Muscle layer of duodenum (tissue), 2 donors: ENCODE data around the gene EPHA6.

ENCODE experiments used
- H3K27ac ChIP-seq: one replicate; pipeline ENCODE4 v1.7.0; 2013; ENCODE audit warnings: mild to moderate bottlenecking, low read length
- H3K27me3 ChIP-seq: one replicate; pipeline ENCODE4 v1.7.0; 2013; ENCODE audit warnings: low read depth, mild to moderate bottlenecking, control low read depth, low read length
- H3K36me3 ChIP-seq, 2 donors: one replicate each; pipeline ENCODE4 v1.7.0; 2013; ENCODE audit warnings: low read length in 2 of 2, control low read depth in 1 of 2, mild to moderate bottlenecking in 1 of 2; ENCODE audit not compliant: insufficient read depth in 2 of 2, control insufficient read depth in 1 of 2
- H3K4me1 ChIP-seq, 2 donors: one replicate each; pipeline ENCODE4 v1.7.0; 2013; ENCODE audit warnings: low read length in 2 of 2, mild to moderate bottlenecking in 2 of 2, control low read depth in 1 of 2, moderate library complexity in 1 of 2; ENCODE audit not compliant: insufficient read depth in 2 of 2, control insufficient read depth in 1 of 2
- H3K4me3 ChIP-seq, 2 donors: one replicate each; pipeline ENCODE4 v1.7.0; 2013; ENCODE audit warnings: low read length in 2 of 2, low read depth in 1 of 2, mild to moderate bottlenecking in 1 of 2
- H3K9me3 ChIP-seq, 2 donors: one replicate each; pipeline ENCODE4 v1.7.0; 2013; ENCODE audit warnings: low read length in 2 of 2, control low read depth in 1 of 2, mild to moderate bottlenecking in 1 of 2; ENCODE audit not compliant: control insufficient read depth in 1 of 2
- donor health status: healthy.

Gene EPHA6

GRCh38 chr3:96813820-96814650 is at the start of gene EPHA6:
TSS of gene EPHA6 (plus strand) at chr3:96814594.
- H3K36me3 ChIP-seq = no peaks in the 10 kb centered on the region
- peaks cover 5% of the 10 kb centered on the region for H3K27me3 ChIP-seq
- peaks cover 5 to 11% of the 10 kb centered on the region in 2 donors for H3K4me1 ChIP-seq
- no peak within 1 kb of the TSS for H3K27ac ChIP-seq
- peak within 1 kb of the TSS; percentile 50 to 89 for H3K4me3 ChIP-seq
- no peaks in the 10 kb centered on the region for H3K9me3 ChIP-seq

GRCh38 chr3:96776818-96777217 is 37.6 kb upstream of the EPHA6 start:
- Histone ChIP-seq H3K27me3 (no peaks in the 10 kb centered on the region), H3K9me3 (peaks cover 0 to 10% of the 10 kb centered on the region in 2 donors), H3K4me3 (no peak overlapping the region), H3K27ac (no peak overlapping the region), H3K36me3 (no peaks in the 10 kb centered on the region), H3K4me1 (no peaks in the 10 kb centered on the region)

GRCh38 chr3:96779810-96780209 is 34.6 kb upstream of the EPHA6 start:
- peaks cover 0 to 5% of the 10 kb centered on the region in 2 donors for H3K9me3 ChIP-seq
- H3K4me1 ChIP-seq = no peaks in the 10 kb centered on the region
- no peaks in the 10 kb centered on the region for H3K27me3 ChIP-seq
- no peak overlapping the region for H3K27ac ChIP-seq
- no peaks in the 10 kb centered on the region for H3K36me3 ChIP-seq
- H3K4me3 ChIP-seq = no peak overlapping the region

GRCh38 chr3:96796101-96796500 is 18.3 kb upstream of the EPHA6 start:
- no peak overlapping the region for H3K4me3 ChIP-seq
- no peak overlapping the region for H3K27ac ChIP-seq
- no peaks in the 10 kb centered on the region for H3K36me3 ChIP-seq
- no peaks in the 10 kb centered on the region for H3K9me3 ChIP-seq
- H3K27me3 ChIP-seq = no peaks in the 10 kb centered on the region
- H3K4me1 ChIP-seq = no peaks in the 10 kb centered on the region

GRCh38 chr3:96803870-96804269 is 10.5 kb upstream of the EPHA6 start:
- no peak overlapping the region for H3K27ac ChIP-seq
- H3K4me1 ChIP-seq = no peaks in the 10 kb centered on the region
- no peak overlapping the region for H3K4me3 ChIP-seq
- no peaks in the 10 kb centered on the region for H3K9me3 ChIP-seq
- no peaks in the 10 kb centered on the region for H3K36me3 ChIP-seq
- no peaks in the 10 kb centered on the region for H3K27me3 ChIP-seq

GRCh38 chr3:96806341-96806740 is 8.1 kb upstream of the EPHA6 start:
- H3K36me3 ChIP-seq = no peaks in the 10 kb centered on the region
- H3K9me3 ChIP-seq = no peaks in the 10 kb centered on the region
- no peak overlapping the region for H3K4me3 ChIP-seq
- no peak overlapping the region for H3K27ac ChIP-seq
- H3K4me1 ChIP-seq = no peaks in the 10 kb centered on the region
- peaks cover under 1% of the 10 kb centered on the region for H3K27me3 ChIP-seq

GRCh38 chr3:96813134-96813819 is 1.1 kb upstream of the EPHA6 start:
- H3K36me3 ChIP-seq = no peaks in the 10 kb centered on the region
- H3K4me1 ChIP-seq = peaks cover 5 to 11% of the 10 kb centered on the region in 2 donors
- H3K4me3 ChIP-seq = peak overlapping the region; percentile 65 to 89
- H3K9me3 ChIP-seq = no peaks in the 10 kb centered on the region
- peaks cover 5% of the 10 kb centered on the region for H3K27me3 ChIP-seq
- peak overlapping the region; percentile 35 for H3K27ac ChIP-seq

- peaks cover 5 to 11% of the 10 kb centered on the region in 2 donors for H3K4me1 ChIP-seq
- H3K4me3 ChIP-seq = peak overlapping the region; percentile 42 to 89
- H3K27ac ChIP-seq = no peak overlapping the region
- H3K27me3 ChIP-seq = peaks cover 5% of the 10 kb centered on the region
- no peaks in the 10 kb centered on the region for H3K9me3 ChIP-seq
- H3K36me3 ChIP-seq = no peaks in the 10 kb centered on the region
These were observed 515 bp downstream of the EPHA6 start for GRCh38 chr3:96814651-96815567.

GRCh38 chr3:96831175-96831574 is 16.8 kb downstream of the EPHA6 start:
- Histone ChIP-seq H3K4me3 (no peak overlapping the region), H3K9me3 (no peaks in the 10 kb centered on the region), H3K36me3 (no peaks in the 10 kb centered on the region), H3K27me3 (no peaks in the 10 kb centered on the region), H3K27ac (no peak overlapping the region), H3K4me1 (no peaks in the 10 kb centered on the region)

GRCh38 chr3:96833301-96833700 is 18.9 kb downstream of the EPHA6 start:
- Histone ChIP-seq H3K4me3 (no peak overlapping the region), H3K4me1 (no peaks in the 10 kb centered on the region), H3K27me3 (no peaks in the 10 kb centered on the region), H3K36me3 (no peaks in the 10 kb centered on the region), H3K9me3 (no peaks in the 10 kb centered on the region), H3K27ac (no peak overlapping the region)
